Mesothelial cell of epicardium (in vitro differentiated cells): ENCODE results near the gene TIMM22. TPM values are rescaled to one million over a fixed set of nuclear protein-coding genes. Genes with fewer than 3 reads are reported as not detected.

ENCODE experiments used
- DNase-seq, 2 experiments: peaks; one replicate each; pipeline ENCODE4 v3.0.0; 2021; ENCODE audit warnings: low spot score in 2 of 2; ENCODE audit not compliant: unreplicated experiment in 2 of 2
- H3K27ac Mint-ChIP-seq: 2 replicates; pipeline ENCODE4 v1.8.0; 2021; ENCODE audit warnings: mixed read lengths
- H3K27me3 Mint-ChIP-seq: 2 replicates; pipeline ENCODE4 v1.8.0; 2021; ENCODE audit warnings: low read depth, mixed read lengths
- H3K36me3 Mint-ChIP-seq: 2 replicates; pipeline ENCODE4 v1.8.0; 2021; ENCODE audit warnings: mixed read lengths
- H3K4me1 Mint-ChIP-seq: 2 replicates; pipeline ENCODE4 v1.8.0; 2021; ENCODE audit warnings: mixed read lengths
- H3K4me3 Mint-ChIP-seq: 2 replicates; pipeline ENCODE4 v1.8.0; 2021; ENCODE audit warnings: mild to moderate bottlenecking, moderate library complexity, mixed read lengths
- H3K9me3 Mint-ChIP-seq: 2 replicates; pipeline ENCODE4 v1.8.0; 2021; ENCODE audit warnings: mixed read lengths
- CTCF ChIP-seq: fragments of 200-600 bp; sonication (generic); IDR thresholded peaks from one replicate; pipeline ENCODE4 v1.5.0; 2021; ENCODE audit warnings: antibody characterized with exemption; ENCODE audit not compliant: unreplicated experiment
- total RNA-seq: library from RNA; stranded (reverse); gene quantifications from 3 replicates; pipeline ENCODE4 v1.2.1, GENCODE V29; 2021

TIMM22 gene
- total RNA-seq, 1 donor from 2014 or later, result 15.5 TPM

GRCh38 chr17:1036845-1037237 is 39.9 kb downstream of the TIMM22 start:
- no peak for TF ChIP-seq CTCF
- Mint-ChIP-seq H3K36me3 (peaks cover 2% of the 10 kb centered on the region), H3K4me3 (no peak overlapping the region), H3K4me1 (peaks cover 6% of the 10 kb centered on the region), H3K27me3 (peaks cover 7% of the 10 kb centered on the region), H3K27ac (no peak overlapping the region), H3K9me3 (no peaks in the 10 kb centered on the region)
- no peak for DNase-seq

DNA sequence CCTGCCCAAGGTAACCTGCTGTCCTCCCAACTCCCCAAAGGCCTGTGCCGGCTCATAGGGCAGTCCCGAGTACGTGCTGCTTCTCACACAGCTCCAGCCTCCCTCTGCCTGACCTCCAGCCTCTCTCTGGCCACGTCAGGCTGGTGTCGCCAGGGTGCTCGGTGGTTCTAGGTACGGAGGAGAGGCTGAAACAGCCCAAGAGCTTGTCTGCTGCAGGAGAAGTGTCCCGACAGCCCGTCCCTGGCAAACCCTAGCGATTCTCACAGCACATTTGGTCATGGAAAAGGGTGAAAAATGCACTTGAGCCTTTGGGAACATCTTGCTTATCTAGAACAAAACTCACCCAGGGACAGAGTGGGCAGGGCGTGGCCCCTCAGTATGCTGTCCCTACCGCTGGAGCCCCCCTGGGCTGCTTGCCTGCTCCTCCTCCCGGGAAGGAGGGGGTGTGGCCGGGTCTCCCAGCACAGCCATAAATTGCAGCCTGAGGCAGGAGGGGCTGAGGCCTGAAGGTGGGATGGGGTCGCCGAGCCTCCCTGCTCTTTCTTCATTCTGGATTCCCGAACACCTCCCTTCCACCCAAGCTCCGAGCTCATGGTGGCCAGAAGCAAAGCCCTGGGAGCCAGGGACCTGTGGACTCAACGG is 40.4 kb downstream of the TIMM22 start:
- H3K4me1 Mint-ChIP-seq, result peaks cover 6% of the 10 kb centered on the region
- TF ChIP-seq CTCF, result no peak
- no peak overlapping the region for H3K4me3 Mint-ChIP-seq
- H3K36me3 Mint-ChIP-seq, result peaks cover 7% of the 10 kb centered on the region
- H3K27ac Mint-ChIP-seq, result peak overlapping the region; percentile 30
- no peak for DNase-seq
- peaks cover 5% of the 10 kb centered on the region for H3K27me3 Mint-ChIP-seq
- H3K9me3 Mint-ChIP-seq, result no peaks in the 10 kb centered on the region

GRCh38 chr17:1038459-1039122 is 41.7 kb downstream of the TIMM22 start:
- no peak for TF ChIP-seq CTCF
- peaks cover 13% of the 10 kb centered on the region for H3K36me3 Mint-ChIP-seq
- DNase-seq, result no peak
- no peaks in the 10 kb centered on the region for H3K27me3 Mint-ChIP-seq
- no peaks in the 10 kb centered on the region for H3K9me3 Mint-ChIP-seq
- no peak overlapping the region for H3K4me3 Mint-ChIP-seq
- H3K4me1 Mint-ChIP-seq, result peaks cover 6% of the 10 kb centered on the region
- H3K27ac Mint-ChIP-seq, result no peak overlapping the region

- H3K4me3 Mint-ChIP-seq, result no peak overlapping the region
- H3K4me1 Mint-ChIP-seq, result peaks cover 6% of the 10 kb centered on the region
- no peak for TF ChIP-seq CTCF
- no peak for DNase-seq
- H3K9me3 Mint-ChIP-seq, result no peaks in the 10 kb centered on the region
- no peaks in the 10 kb centered on the region for H3K27me3 Mint-ChIP-seq
- H3K36me3 Mint-ChIP-seq, result peaks cover 13% of the 10 kb centered on the region
- H3K27ac Mint-ChIP-seq, result no peak overlapping the region
Observed at GRCh38 chr17:1039123-1039507, 42.2 kb downstream of the TIMM22 start.

- no peak overlapping the region for H3K4me3 Mint-ChIP-seq
- H3K27me3 Mint-ChIP-seq, result no peaks in the 10 kb centered on the region
- H3K36me3 Mint-ChIP-seq, result peaks cover 15% of the 10 kb centered on the region
- H3K4me1 Mint-ChIP-seq, result peaks cover 7% of the 10 kb centered on the region
- no peak overlapping the region for H3K27ac Mint-ChIP-seq
- H3K9me3 Mint-ChIP-seq, result no peaks in the 10 kb centered on the region
- DNase-seq, result peak in 1 of 2 experiments; percentile 19
- TF ChIP-seq CTCF, result no peak
Observed at GRCh38 chr17:1039511-1040215, 42.7 kb downstream of the TIMM22 start.
